NCI-H510A (cell line): ENCODE data around the gene SF1.

Experiments
- DNase-seq: peaks from one replicate; lab custom pipeline; 2025; lab: John Stamatoyannopoulos, UW

Gene SF1

GRCh38 chr11:64746486-64746885 lies 31.9 kb downstream of the SF1 start:
- no peak for DNase-seq

- no peak for DNase-seq
Observed at GRCh38 chr11:64745521-64746328, 32.6 kb downstream of the SF1 start.

GRCh38 chr11:64745189-64745520 lies 33.2 kb downstream of the SF1 start:
- DNase-seq, result no peak

- no peak for DNase-seq
Observed at GRCh38 chr11:64744544-64745188, 33.7 kb downstream of the SF1 start.

GRCh38 chr11:64743591-64744543 lies 34.5 kb downstream of the SF1 start, which contains the start of gene RASGRP2:
TSS of gene RASGRP2 (minus strand) at chr11:64744142. CDS start at chr11:64742866, 1,276 bp downstream.
- no peak for DNase-seq

GRCh38 chr11:64742889-64743590 lies 35.3 kb downstream of the SF1 start:
- DNase-seq, result no peak

- DNase-seq, result no peak
Observed at GRCh38 chr11:64742087-64742888, 36.1 kb downstream of the SF1 start.

- DNase-seq, result no peak
Observed at GRCh38 chr11:64741375-64742086, 36.8 kb downstream of the SF1 start.

GRCh38 chr11:64739871-64740270 lies 38.5 kb downstream of the SF1 start:
- no peak for DNase-seq

GRCh38 chr11:64736654-64737053 lies 41.7 kb downstream of the SF1 start:
- DNase-seq, result no peak

- no peak for DNase-seq
Observed at GRCh38 chr11:64735725-64736259, 42.5 kb downstream of the SF1 start.

GRCh38 chr11:64734811-64735724 lies 43.3 kb downstream of the SF1 start:
- no peak for DNase-seq

GRCh38 chr11:64731601-64732000 lies 46.7 kb downstream of the SF1 start:
- no peak for DNase-seq

- DNase-seq, result no peak
Observed at GRCh38 chr11:64729851-64730382, 48.4 kb downstream of the SF1 start.

- no peak for DNase-seq
Observed at GRCh38 chr11:64728757-64729365, 49.5 kb downstream of the SF1 start.

- DNase-seq, result no peak
Observed at GRCh38 chr11:64726867-64727530, 51.3 kb downstream of the SF1 start.

GRCh38 chr11:64726211-64726641 lies 52.1 kb downstream of the SF1 start:
- DNase-seq, result no peak
